ENCODE results near the gene ZFP69B.

DNA sequence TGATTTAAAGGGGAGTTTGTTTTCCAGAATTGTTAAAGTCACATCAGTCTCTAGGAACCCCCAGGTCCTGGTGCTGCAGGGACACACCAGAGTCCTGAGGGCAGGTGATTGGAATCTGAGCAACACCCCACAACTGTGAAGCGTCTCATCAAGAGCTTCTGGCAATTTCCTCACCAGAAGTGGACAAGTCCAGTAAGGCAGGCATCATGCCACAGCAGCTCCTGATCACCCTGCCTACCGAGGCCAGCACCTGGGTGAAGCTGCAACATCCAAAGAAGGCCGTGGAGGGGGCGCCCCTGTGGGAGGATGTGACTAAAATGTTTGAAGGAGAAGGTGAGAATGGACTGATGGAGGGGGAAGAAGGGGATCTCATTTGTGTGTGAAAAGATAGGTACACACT is 28.9 kb downstream of the ZFP69B start:
- TF ChIP-seq ZNF747 (tag by site-specific recombination; IDR thresholded peaks at IDR 0.05) (no peak), ZBTB20 (tag by site-specific recombination; IDR thresholded peaks at IDR 0.05) (no peak), ZNF37A (tag by site-specific recombination; IDR thresholded peaks at IDR 0.05) (no peak), ZNF350 (tag by site-specific recombination; IDR thresholded peaks at IDR 0.05) (no peak), ZNF423 (tag by site-specific recombination; IDR thresholded peaks at IDR 0.05) (no peak)
- TF ChIP-seq, protein P1, sequence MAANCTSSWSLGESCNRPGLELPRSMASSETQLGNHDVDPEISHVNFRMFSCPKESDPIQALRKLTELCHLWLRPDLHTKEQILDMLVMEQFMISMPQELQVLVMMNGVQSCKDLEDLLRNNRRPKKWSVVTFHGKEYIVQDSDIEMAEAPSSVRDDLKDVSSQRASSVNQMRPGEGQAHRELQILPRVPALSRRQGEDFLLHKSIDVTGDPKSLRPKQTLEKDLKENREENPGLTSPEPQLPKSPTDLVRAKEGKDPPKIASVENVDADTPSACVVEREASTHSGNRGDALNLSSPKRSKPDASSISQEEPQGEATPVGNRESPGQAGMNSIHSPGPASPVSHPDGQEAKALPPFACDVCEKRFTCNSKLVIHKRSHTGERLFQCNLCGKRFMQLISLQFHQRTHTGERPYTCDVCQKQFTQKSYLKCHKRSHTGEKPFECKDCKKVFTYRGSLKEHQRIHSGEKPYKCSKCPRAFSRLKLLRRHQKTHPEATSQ (tag by site-specific recombination; IDR thresholded peaks at IDR 0.05): no peak
- TF ChIP-seq, protein P2, sequence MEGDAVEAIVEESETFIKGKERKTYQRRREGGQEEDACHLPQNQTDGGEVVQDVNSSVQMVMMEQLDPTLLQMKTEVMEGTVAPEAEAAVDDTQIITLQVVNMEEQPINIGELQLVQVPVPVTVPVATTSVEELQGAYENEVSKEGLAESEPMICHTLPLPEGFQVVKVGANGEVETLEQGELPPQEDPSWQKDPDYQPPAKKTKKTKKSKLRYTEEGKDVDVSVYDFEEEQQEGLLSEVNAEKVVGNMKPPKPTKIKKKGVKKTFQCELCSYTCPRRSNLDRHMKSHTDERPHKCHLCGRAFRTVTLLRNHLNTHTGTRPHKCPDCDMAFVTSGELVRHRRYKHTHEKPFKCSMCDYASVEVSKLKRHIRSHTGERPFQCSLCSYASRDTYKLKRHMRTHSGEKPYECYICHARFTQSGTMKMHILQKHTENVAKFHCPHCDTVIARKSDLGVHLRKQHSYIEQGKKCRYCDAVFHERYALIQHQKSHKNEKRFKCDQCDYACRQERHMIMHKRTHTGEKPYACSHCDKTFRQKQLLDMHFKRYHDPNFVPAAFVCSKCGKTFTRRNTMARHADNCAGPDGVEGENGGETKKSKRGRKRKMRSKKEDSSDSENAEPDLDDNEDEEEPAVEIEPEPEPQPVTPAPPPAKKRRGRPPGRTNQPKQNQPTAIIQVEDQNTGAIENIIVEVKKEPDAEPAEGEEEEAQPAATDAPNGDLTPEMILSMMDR (tag by site-specific recombination; IDR thresholded peaks at IDR 0.05): no peak
- TF ChIP-seq, protein P3, sequence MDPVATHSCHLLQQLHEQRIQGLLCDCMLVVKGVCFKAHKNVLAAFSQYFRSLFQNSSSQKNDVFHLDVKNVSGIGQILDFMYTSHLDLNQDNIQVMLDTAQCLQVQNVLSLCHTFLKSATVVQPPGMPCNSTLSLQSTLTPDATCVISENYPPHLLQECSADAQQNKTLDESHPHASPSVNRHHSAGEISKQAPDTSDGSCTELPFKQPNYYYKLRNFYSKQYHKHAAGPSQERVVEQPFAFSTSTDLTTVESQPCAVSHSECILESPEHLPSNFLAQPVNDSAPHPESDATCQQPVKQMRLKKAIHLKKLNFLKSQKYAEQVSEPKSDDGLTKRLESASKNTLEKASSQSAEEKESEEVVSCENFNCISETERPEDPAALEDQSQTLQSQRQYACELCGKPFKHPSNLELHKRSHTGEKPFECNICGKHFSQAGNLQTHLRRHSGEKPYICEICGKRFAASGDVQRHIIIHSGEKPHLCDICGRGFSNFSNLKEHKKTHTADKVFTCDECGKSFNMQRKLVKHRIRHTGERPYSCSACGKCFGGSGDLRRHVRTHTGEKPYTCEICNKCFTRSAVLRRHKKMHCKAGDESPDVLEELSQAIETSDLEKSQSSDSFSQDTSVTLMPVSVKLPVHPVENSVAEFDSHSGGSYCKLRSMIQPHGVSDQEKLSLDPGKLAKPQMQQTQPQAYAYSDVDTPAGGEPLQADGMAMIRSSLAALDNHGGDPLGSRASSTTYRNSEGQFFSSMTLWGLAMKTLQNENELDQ (tag by site-specific recombination; IDR thresholded peaks at IDR 0.05; ENCODE audit: low read depth): no peak
